ENCODE results near the gene NUDCD3.

The NUDCD3 gene

GRCh38 chr7:44415510-44415909 lies 74.9 kb downstream of the NUDCD3 start:
- Histone ChIP-seq H3K9ac (ENCODE audit: low read length) (no peak overlapping the region), H4K20me1 (ENCODE audit: low read depth, low read length) (no peaks in the 10 kb centered on the region), H3F3A (ENCODE audit: insufficient read depth) (no peaks in the 10 kb centered on the region), H3K4me2 (ENCODE audit: low read depth, low read length, poor library complexity, severe bottlenecking) (no peak overlapping the region), H3K27me3 (ENCODE audit: low read length) (no peaks in the 10 kb centered on the region), H3K9me3 (ENCODE audit: insufficient read depth, low read length) (peaks cover 3% of the 10 kb centered on the region; the same call in 1 of the 2 replicates), H2AFZ (ENCODE audit: low read depth, low read length, severe bottlenecking) (no peak overlapping the region), H3K27ac (ENCODE audit: low read depth, low read length) (no peak overlapping the region), H3K4me3 (ENCODE audit: insufficient read depth, low read length, poor library complexity, severe bottlenecking) (no peak overlapping the region), H3K79me2 (ENCODE audit: insufficient read depth, low read length) (0 out of 2 replicates have a peak, but pooled peaks cover 3% of the 10 kb centered on the region), H3K36me3 (ENCODE audit: low read length) (peaks cover 16% of the 10 kb centered on the region), H3K9me2 (replicated peaks; ENCODE audit: insufficient read depth, low read length) (no peaks in the 10 kb centered on the region)
- TF ChIP-seq EZH2phosphoT487 (conservative IDR thresholded peaks at IDR 0.05; ENCODE audit: low read length) (no peak), CTCF (IDR thresholded peaks at IDR 0.05; ENCODE audit: insufficient read depth, low read length, poor library complexity, severe bottlenecking) (no peak)

- H3F3A ChIP-seq (ENCODE audit: insufficient read depth), result no peaks in the 10 kb centered on the region
- H4K20me1 ChIP-seq (ENCODE audit: low read depth, low read length), result no peaks in the 10 kb centered on the region
- H3K4me3 ChIP-seq (ENCODE audit: insufficient read depth, low read length, poor library complexity, severe bottlenecking), result no peak overlapping the region
- peaks cover 17% of the 10 kb centered on the region for H3K36me3 ChIP-seq (ENCODE audit: low read length)
- no peak overlapping the region for H3K27ac ChIP-seq (ENCODE audit: low read depth, low read length)
- no peak overlapping the region for H3K9ac ChIP-seq (ENCODE audit: low read length)
- no peaks in the 10 kb centered on the region for H3K27me3 ChIP-seq (ENCODE audit: low read length)
- no peak overlapping the region for H3K4me2 ChIP-seq (ENCODE audit: low read depth, low read length, poor library complexity, severe bottlenecking)
- 0 out of 2 replicates have a peak, but pooled peaks cover 3% of the 10 kb centered on the region for H3K79me2 ChIP-seq (ENCODE audit: insufficient read depth, low read length)
- TF ChIP-seq CTCF (IDR thresholded peaks at IDR 0.05; ENCODE audit: insufficient read depth, low read length, poor library complexity, severe bottlenecking) (no peak), EZH2phosphoT487 (conservative IDR thresholded peaks at IDR 0.05; ENCODE audit: low read length) (no peak)
- H2AFZ ChIP-seq (ENCODE audit: low read depth, low read length, severe bottlenecking), result no peak overlapping the region
- H3K9me3 ChIP-seq (ENCODE audit: insufficient read depth, low read length), result peaks cover 3% of the 10 kb centered on the region; the same call in 1 of the 2 replicates
- H3K9me2 ChIP-seq (replicated peaks; ENCODE audit: insufficient read depth, low read length), result no peaks in the 10 kb centered on the region
Observed at GRCh38 chr7:44415047-44415446, 75.4 kb downstream of the NUDCD3 start.

GRCh38 chr7:44411306-44411705 lies 79.2 kb downstream of the NUDCD3 start:
- H3K36me3 ChIP-seq (ENCODE audit: low read length), result peaks cover 19% of the 10 kb centered on the region
- no peaks in the 10 kb centered on the region for H3F3A ChIP-seq (ENCODE audit: insufficient read depth)
- TF ChIP-seq EZH2phosphoT487 (conservative IDR thresholded peaks at IDR 0.05; ENCODE audit: low read length), result no peak
- no peak for TF ChIP-seq CTCF (IDR thresholded peaks at IDR 0.05; ENCODE audit: insufficient read depth, low read length, poor library complexity, severe bottlenecking)
- H3K27ac ChIP-seq (ENCODE audit: low read depth, low read length), result no peak overlapping the region
- H3K4me2 ChIP-seq (ENCODE audit: low read depth, low read length, poor library complexity, severe bottlenecking), result no peak overlapping the region
- peaks cover 3% of the 10 kb centered on the region; the same call in 1 of the 2 replicates for H3K9me3 ChIP-seq (ENCODE audit: insufficient read depth, low read length)
- no peaks in the 10 kb centered on the region for H3K9me2 ChIP-seq (replicated peaks; ENCODE audit: insufficient read depth, low read length)
- H3K27me3 ChIP-seq (ENCODE audit: low read length), result no peaks in the 10 kb centered on the region
- 0 out of 2 replicates have a peak, but pooled peaks cover 11% of the 10 kb centered on the region for H3K79me2 ChIP-seq (ENCODE audit: insufficient read depth, low read length)
- H2AFZ ChIP-seq (ENCODE audit: low read depth, low read length, severe bottlenecking), result no peak overlapping the region
- H4K20me1 ChIP-seq (ENCODE audit: low read depth, low read length), result no peaks in the 10 kb centered on the region
- H3K9ac ChIP-seq (ENCODE audit: low read length), result no peak overlapping the region
- no peak overlapping the region for H3K4me3 ChIP-seq (ENCODE audit: insufficient read depth, low read length, poor library complexity, severe bottlenecking)

Measured in SU-DHL-6 (cell line).